ENCODE measurements around the gene SLC30A2.

GRCh38 chr1:26082020-26082350, 36.1 kb upstream of the SLC30A2 start:
- TF ChIP-seq CTCF (conservative IDR thresholded peaks at IDR 0.05; ENCODE audit: low read depth in 2 of 2) (no peak), NANOG (IDR thresholded peaks at IDR 0.05; ENCODE audit: borderline replicate concordance) (no peak), POLR2AphosphoS5 (IDR thresholded peaks at IDR 0.05; ENCODE audit: low read depth) (no peak)
